Astrocyte (in vitro differentiated cells and primary cell): Measurements from ENCODE around the gene RNF39. TPM values are rescaled to one million over a fixed set of nuclear protein-coding genes. Genes with fewer than 3 reads are reported as not detected.

ENCODE experiments used
- DNase-seq: peaks from one replicate; pipeline ENCODE4 v3.0.0-alpha.2; 2010; ENCODE audit warnings: low read depth
- FAIRE-seq: peaks from 2 replicates; lab custom pipeline; 2011; peaks lifted over from hg19 to GRCh38; lab: Jason Lieb, UNC
- H2AFZ ChIP-seq: 2 replicates; pipeline ENCODE4 v1.6.0; 2012; ENCODE audit warnings: low read depth, low read length, inconsistent platforms
- H3K27ac ChIP-seq: 2 replicates; pipeline ENCODE4 v1.5.1; 2011; ENCODE audit warnings: low read depth, low read length, inconsistent platforms
- H3K27me3 ChIP-seq: 2 replicates; pipeline ENCODE4 v1.6.0; 2011; ENCODE audit warnings: low read length, inconsistent platforms; ENCODE audit not compliant: insufficient read depth
- H3K36me3 ChIP-seq: 2 replicates; pipeline ENCODE4 v1.5.1; 2011; ENCODE audit warnings: low read length, inconsistent platforms; ENCODE audit not compliant: insufficient read depth
- H3K4me1 ChIP-seq: 2 replicates; pipeline ENCODE4 v1.5.1; 2011; ENCODE audit warnings: low read length, inconsistent platforms; ENCODE audit not compliant: insufficient read depth
- H3K4me2 ChIP-seq: 2 replicates; pipeline ENCODE4 v1.6.0; 2012; ENCODE audit warnings: low read length, inconsistent platforms
- H3K4me3 ChIP-seq: 2 replicates; pipeline ENCODE4 v1.5.1; 2011; ENCODE audit warnings: low read depth, mild to moderate bottlenecking, low read length, inconsistent platforms; ENCODE audit not compliant: insufficient read depth
- H3K79me2 ChIP-seq: 2 replicates; pipeline ENCODE4 v1.6.0; 2012; ENCODE audit warnings: mild to moderate bottlenecking, low read length, inconsistent platforms; ENCODE audit not compliant: insufficient read depth
- H3K9ac ChIP-seq: 2 replicates; pipeline ENCODE4 v1.6.0; 2012; ENCODE audit warnings: mild to moderate bottlenecking, low read length, inconsistent platforms
- H3K9me3 ChIP-seq: 2 replicates; pipeline ENCODE4 v1.5.1; 2012; ENCODE audit warnings: low read depth, mild to moderate bottlenecking, low read length, inconsistent platforms; ENCODE audit not compliant: insufficient read depth
- H4K20me1 ChIP-seq: 2 replicates; pipeline ENCODE4 v1.6.0; 2012; ENCODE audit warnings: low read length, inconsistent platforms; ENCODE audit not compliant: insufficient read depth
- H3K27ac Mint-ChIP-seq: one replicate; pipeline ENCODE4 v1.8.0; 2021; ENCODE audit warnings: mild to moderate bottlenecking, mixed read lengths; ENCODE audit not compliant: unreplicated experiment
- H3K27me3 Mint-ChIP-seq: one replicate; pipeline ENCODE4 v1.8.0; 2021; ENCODE audit warnings: low read depth, mixed read lengths; ENCODE audit not compliant: unreplicated experiment
- H3K36me3 Mint-ChIP-seq: one replicate; pipeline ENCODE4 v1.8.0; 2021; ENCODE audit warnings: low read depth, mixed read lengths; ENCODE audit not compliant: unreplicated experiment
- H3K4me1 Mint-ChIP-seq: one replicate; pipeline ENCODE4 v1.8.0; 2021; ENCODE audit warnings: low read depth, mixed read lengths; ENCODE audit not compliant: unreplicated experiment
- H3K4me3 Mint-ChIP-seq: one replicate; pipeline ENCODE4 v1.8.0; 2021; ENCODE audit warnings: mild to moderate bottlenecking, moderate library complexity, mixed read lengths; ENCODE audit not compliant: unreplicated experiment
- H3K9me3 Mint-ChIP-seq: one replicate; pipeline ENCODE4 v1.8.0; 2021; ENCODE audit warnings: mild to moderate bottlenecking, mixed read lengths; ENCODE audit not compliant: unreplicated experiment
- CTCF ChIP-seq: IDR thresholded peaks from 2 replicates; pipeline ENCODE4 v1.5.1; 2011; ENCODE audit warnings: low read depth, mild to moderate bottlenecking, inconsistent platforms, low read length, moderate library complexity; ENCODE audit not compliant: insufficient read depth
- EZH2 ChIP-seq: IDR thresholded peaks from 2 replicates; pipeline ENCODE4 v1.6.1; 2012; ENCODE audit warnings: mild to moderate bottlenecking, low read length, inconsistent platforms; ENCODE audit not compliant: insufficient read depth
- total RNA-seq: library from RNA; stranded (reverse); gene quantifications from 2 replicates; pipeline ENCODE4 v1.2.1, GENCODE V29; 2021

RNF39 gene
- total RNA-seq, 1 donor from 2014 or later: not detected

- Mint-ChIP-seq H3K4me1 (peaks cover 17% of the 10 kb centered on the region), H3K27ac (peak within 1 kb of the TSS; percentile 96), H3K27me3 (peaks cover 21% of the 10 kb centered on the region), H3K9me3 (peaks cover 5% of the 10 kb centered on the region), H3K4me3 (peak within 1 kb of the TSS; percentile 96), H3K36me3 (peaks cover 10% of the 10 kb centered on the region)
- Histone ChIP-seq H3K36me3 (peaks cover 9% of the 10 kb centered on the region), H3K4me3 (peak within 1 kb of the TSS; percentile 87), H3K79me2 (peaks cover 26% of the 10 kb centered on the region), H3K9me3 (no peaks in the 10 kb centered on the region), H3K27me3 (peaks cover 6% of the 10 kb centered on the region), H3K27ac (peak within 1 kb of the TSS; percentile 86), H4K20me1 (peaks cover 6% of the 10 kb centered on the region), H2AFZ (peak within 1 kb of the TSS; percentile 93), H3K9ac (peak within 1 kb of the TSS; percentile 93), H3K4me2 (peak within 1 kb of the TSS; percentile 97), H3K4me1 (peaks cover 17% of the 10 kb centered on the region)
- TF ChIP-seq CTCF (no peak), EZH2 (no peak)
- DNase-seq: peak; percentile 98
- peak; percentile 95 for FAIRE-seq
Observed at GRCh38 chr6:30066577-30067459, 8.8 kb downstream of the RNF39 start, which contains the start of gene PPP1R11. TSS of gene PPP1R11 (plus strand) at chr6:30067198. CDS start at chr6:30067411, 213 bp downstream.

- FAIRE-seq: no peak
Observed at GRCh38 chr6:30066082-30066481, 9.5 kb downstream of the RNF39 start.

More at GRCh38 chr6:30066082-30066481, 9.5 kb downstream of the RNF39 start:
- Histone ChIP-seq H3K36me3 (peaks cover 9% of the 10 kb centered on the region), H3K79me2 (peaks cover 28% of the 10 kb centered on the region), H3K9me3 (no peaks in the 10 kb centered on the region), H3K4me1 (peaks cover 19% of the 10 kb centered on the region), H3K4me2 (peak overlapping the region; percentile 97), H3K4me3 (peak overlapping the region; percentile 87), H3K27ac (peak overlapping the region; percentile 77), H3K27me3 (peaks cover 3% of the 10 kb centered on the region), H4K20me1 (peaks cover 6% of the 10 kb centered on the region), H3K9ac (peak overlapping the region; percentile 93), H2AFZ (peak overlapping the region; percentile 93)
- no peak for DNase-seq
- Mint-ChIP-seq H3K27me3 (peaks cover 16% of the 10 kb centered on the region), H3K4me1 (peaks cover 17% of the 10 kb centered on the region), H3K27ac (peak overlapping the region; percentile 96), H3K9me3 (peaks cover 3% of the 10 kb centered on the region), H3K4me3 (peak overlapping the region; percentile 96), H3K36me3 (peaks cover 10% of the 10 kb centered on the region)
- no peak for TF ChIP-seq CTCF
- no peak for TF ChIP-seq EZH2
